ENCODE measurements around the gene TBC1D1.

Gene TBC1D1

DNA sequence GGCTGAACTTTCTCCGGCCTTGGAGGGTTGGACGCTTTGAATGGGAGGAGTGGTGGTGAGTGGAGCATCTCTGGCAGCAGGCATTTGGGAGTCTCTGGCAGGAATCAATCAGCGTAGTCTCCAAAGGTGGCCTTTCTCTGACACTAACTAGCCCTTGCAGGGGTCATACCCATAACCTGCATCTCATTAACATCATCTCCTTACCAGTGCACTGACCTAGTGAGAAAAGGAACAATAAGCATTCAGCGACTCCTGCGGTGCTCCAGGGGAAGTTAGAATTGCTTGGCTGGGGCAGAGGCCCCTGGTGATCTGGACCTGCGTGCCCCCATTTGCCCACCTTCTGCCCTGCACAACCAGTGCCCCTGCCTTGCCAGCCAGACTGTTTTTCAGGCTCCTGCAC is 231.2 kb downstream of the TBC1D1 start:
- no peak for DNase-seq (ENCODE audit: low read depth, low spot score)
- no peaks in the 10 kb centered on the region for H3K9me3 ChIP-seq (ENCODE audit: insufficient read depth, low read length)
- no peak overlapping the region for H3K4me3 ChIP-seq (ENCODE audit: insufficient read length, low read depth)
- H3K9ac ChIP-seq (ENCODE audit: insufficient read length, low read depth), result no peak overlapping the region
- peaks cover 18% of the 10 kb centered on the region for H3K36me3 ChIP-seq (ENCODE audit: insufficient read depth, insufficient read length, low read length)
- no peaks in the 10 kb centered on the region for H3K27me3 ChIP-seq (ENCODE audit: insufficient read depth, insufficient read length)
- TF ChIP-seq ZNF274 (IDR thresholded peaks at IDR 0.05; ENCODE audit: low read depth, low read length), result no peak
- no peak for TF ChIP-seq YY1 (IDR thresholded peaks at IDR 0.05; ENCODE audit: insufficient read depth, insufficient read length)
- TF ChIP-seq SUZ12 (IDR thresholded peaks at IDR 0.05; ENCODE audit: extremely low read depth, insufficient read depth, insufficient read length), result no peak
- peaks cover 3% of the 10 kb centered on the region for H3K4me1 ChIP-seq (ENCODE audit: insufficient read depth, insufficient read length)

DNA sequence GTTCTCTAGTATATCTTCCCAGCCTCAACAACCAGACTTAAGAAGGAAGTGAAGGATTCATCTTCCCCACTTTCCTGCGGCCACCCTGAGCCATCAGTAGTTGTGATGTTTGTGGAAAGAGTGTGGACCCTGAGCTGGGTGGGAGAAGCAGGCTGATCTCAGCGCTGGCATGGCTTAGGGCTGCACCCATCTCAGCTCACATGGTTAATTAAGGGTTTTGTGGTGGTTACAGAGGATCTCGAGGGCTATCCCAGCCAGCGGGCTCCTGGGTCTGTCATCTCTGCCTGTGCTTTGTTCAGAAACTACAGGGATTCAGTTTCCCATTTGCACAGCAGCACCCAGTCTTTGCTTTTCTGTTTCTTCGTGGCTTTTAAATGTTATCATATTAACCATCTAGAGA is 232.7 kb downstream of the TBC1D1 start:
- no peaks in the 10 kb centered on the region for H3K27me3 ChIP-seq (ENCODE audit: insufficient read depth, insufficient read length)
- no peak overlapping the region for H3K4me3 ChIP-seq (ENCODE audit: insufficient read length, low read depth)
- H3K36me3 ChIP-seq (ENCODE audit: insufficient read depth, insufficient read length, low read length), result peaks cover 10% of the 10 kb centered on the region
- no peaks in the 10 kb centered on the region for H3K9me3 ChIP-seq (ENCODE audit: insufficient read depth, low read length)
- no peak overlapping the region for H3K9ac ChIP-seq (ENCODE audit: insufficient read length, low read depth)
- H3K4me1 ChIP-seq (ENCODE audit: insufficient read depth, insufficient read length), result peaks cover 5% of the 10 kb centered on the region
- DNase-seq (ENCODE audit: low read depth, low spot score), result no peak
- TF ChIP-seq ZNF274 (IDR thresholded peaks at IDR 0.05; ENCODE audit: low read depth, low read length), result no peak
- TF ChIP-seq SUZ12 (IDR thresholded peaks at IDR 0.05; ENCODE audit: extremely low read depth, insufficient read depth, insufficient read length), result no peak
- TF ChIP-seq YY1 (IDR thresholded peaks at IDR 0.05; ENCODE audit: insufficient read depth, insufficient read length), result no peak

DNA sequence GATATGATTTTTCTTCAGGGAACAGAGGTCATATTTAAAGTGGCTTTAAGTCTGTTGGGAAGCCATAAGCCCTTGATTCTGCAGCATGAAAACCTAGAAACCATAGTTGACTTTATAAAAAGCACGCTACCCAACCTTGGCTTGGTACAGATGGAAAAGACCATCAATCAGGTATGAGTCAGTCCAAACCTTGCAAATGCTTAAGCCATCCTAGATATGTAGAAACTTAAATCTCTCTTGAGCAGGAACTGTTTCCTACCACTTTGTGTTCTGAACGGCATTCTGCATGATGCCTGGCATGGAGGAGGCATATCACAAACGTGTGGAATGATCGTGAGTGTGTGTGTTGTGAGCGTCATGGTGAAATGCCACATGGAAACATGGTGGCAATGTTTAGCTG is 234.1 kb downstream of the TBC1D1 start:
- H3K9ac ChIP-seq (ENCODE audit: insufficient read length, low read depth), result no peak overlapping the region

DNA sequence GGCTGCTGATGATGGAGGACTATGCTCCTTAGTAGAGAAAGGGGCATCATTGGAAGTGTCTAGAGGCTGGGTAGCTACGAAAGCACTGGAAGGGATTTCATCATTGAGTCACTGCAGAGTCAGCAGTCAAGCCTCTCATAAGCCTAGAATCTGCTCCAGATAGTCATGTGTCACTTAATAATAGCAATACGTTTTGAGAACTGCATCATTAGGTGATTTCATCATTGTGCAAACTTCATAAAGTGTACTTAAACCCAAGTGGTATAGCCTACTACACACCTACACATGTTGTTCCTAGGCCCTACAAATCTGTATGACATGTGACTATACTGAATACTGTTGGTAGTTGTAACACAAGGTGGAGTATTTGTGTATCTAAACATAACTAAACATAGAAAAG is 234.9 kb downstream of the TBC1D1 start:
- Histone ChIP-seq H3K9me3 (ENCODE audit: insufficient read depth, low read length) (no peaks in the 10 kb centered on the region), H3K4me1 (ENCODE audit: insufficient read depth, insufficient read length) (peaks cover 8% of the 10 kb centered on the region), H3K9ac (ENCODE audit: insufficient read length, low read depth) (no peak overlapping the region), H3K4me3 (ENCODE audit: insufficient read length, low read depth) (no peak overlapping the region), H3K27me3 (ENCODE audit: insufficient read depth, insufficient read length) (no peaks in the 10 kb centered on the region), H3K36me3 (ENCODE audit: insufficient read depth, insufficient read length, low read length) (peaks cover 14% of the 10 kb centered on the region)
- DNase-seq (ENCODE audit: low read depth, low spot score), result no peak
- TF ChIP-seq ZNF274 (IDR thresholded peaks at IDR 0.05; ENCODE audit: low read depth, low read length) (no peak), YY1 (IDR thresholded peaks at IDR 0.05; ENCODE audit: insufficient read depth, insufficient read length) (no peak), SUZ12 (IDR thresholded peaks at IDR 0.05; ENCODE audit: extremely low read depth, insufficient read depth, insufficient read length) (no peak)

More for the DNA sequence above, 234.1 kb downstream of the TBC1D1 start:
- DNase-seq (ENCODE audit: low read depth, low spot score), result no peak
- TF ChIP-seq ZNF274 (IDR thresholded peaks at IDR 0.05; ENCODE audit: low read depth, low read length) (no peak), SUZ12 (IDR thresholded peaks at IDR 0.05; ENCODE audit: extremely low read depth, insufficient read depth, insufficient read length) (no peak), YY1 (IDR thresholded peaks at IDR 0.05; ENCODE audit: insufficient read depth, insufficient read length) (no peak)
- Histone ChIP-seq H3K9me3 (ENCODE audit: insufficient read depth, low read length) (no peaks in the 10 kb centered on the region), H3K4me3 (ENCODE audit: insufficient read length, low read depth) (no peak overlapping the region), H3K36me3 (ENCODE audit: insufficient read depth, insufficient read length, low read length) (peaks cover 10% of the 10 kb centered on the region), H3K27me3 (ENCODE audit: insufficient read depth, insufficient read length) (no peaks in the 10 kb centered on the region), H3K4me1 (ENCODE audit: insufficient read depth, insufficient read length) (peaks cover 7% of the 10 kb centered on the region)

DNA sequence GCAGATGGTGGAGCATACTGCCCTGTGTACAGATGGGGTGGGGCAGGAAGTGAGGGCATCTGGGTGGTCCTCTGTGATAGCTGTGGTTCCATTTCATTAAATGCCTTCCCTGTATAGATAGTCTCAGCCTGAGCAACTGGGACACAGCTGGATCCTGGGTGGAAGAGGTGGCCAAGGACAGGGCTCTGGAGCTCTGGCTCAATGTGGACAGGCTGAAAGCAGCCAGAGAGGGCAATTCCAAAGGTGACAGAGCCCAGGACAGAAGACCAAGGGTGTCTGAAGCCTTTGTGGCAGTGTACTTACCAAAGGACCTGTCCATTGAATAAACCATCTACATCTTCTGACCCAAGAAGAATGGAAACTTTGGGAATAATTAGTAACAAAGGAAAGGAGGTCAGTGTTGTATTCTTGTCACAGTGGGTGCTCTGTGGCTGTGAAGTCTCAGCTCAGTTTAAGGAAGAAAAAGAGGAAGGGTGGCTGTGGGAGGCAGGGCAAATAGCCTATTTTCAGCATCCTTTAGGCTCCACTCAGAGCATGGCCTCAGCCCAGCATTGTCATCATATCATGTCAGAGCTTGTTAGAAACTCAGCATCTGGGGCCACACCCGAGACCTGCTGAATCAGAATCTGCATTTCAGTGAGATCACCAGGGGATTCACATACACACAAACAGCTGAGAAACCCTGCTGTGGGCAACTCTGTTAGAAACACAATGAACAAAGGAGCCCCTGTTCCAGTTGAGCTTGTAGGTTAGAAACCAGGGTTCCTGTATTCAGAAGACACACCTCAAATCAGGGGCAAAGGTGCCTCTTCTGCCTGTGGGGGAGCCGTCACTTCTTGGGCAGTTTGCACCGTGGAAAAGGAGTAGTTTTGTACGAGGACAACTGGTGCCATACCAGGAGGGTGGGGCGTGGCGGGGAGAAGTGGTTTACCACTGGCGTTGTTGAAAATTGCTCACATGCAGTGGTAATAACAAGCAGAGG is 237.9 kb downstream of the TBC1D1 start:
- Histone ChIP-seq H3K4me1 (ENCODE audit: insufficient read depth, insufficient read length) (peaks cover 8% of the 10 kb centered on the region), H3K4me3 (ENCODE audit: insufficient read length, low read depth) (no peak overlapping the region), H3K9me3 (ENCODE audit: insufficient read depth, low read length) (no peaks in the 10 kb centered on the region), H3K27me3 (ENCODE audit: insufficient read depth, insufficient read length) (no peaks in the 10 kb centered on the region), H3K36me3 (ENCODE audit: insufficient read depth, insufficient read length, low read length) (peaks cover 22% of the 10 kb centered on the region), H3K9ac (ENCODE audit: insufficient read length, low read depth) (no peak overlapping the region)
- TF ChIP-seq ZNF274 (IDR thresholded peaks at IDR 0.05; ENCODE audit: low read depth, low read length), result no peak
- TF ChIP-seq SUZ12 (IDR thresholded peaks at IDR 0.05; ENCODE audit: extremely low read depth, insufficient read depth, insufficient read length), result no peak
- TF ChIP-seq YY1 (IDR thresholded peaks at IDR 0.05; ENCODE audit: insufficient read depth, insufficient read length), result no peak
- peak; percentile 61 for DNase-seq (ENCODE audit: low read depth, low spot score)

DNA sequence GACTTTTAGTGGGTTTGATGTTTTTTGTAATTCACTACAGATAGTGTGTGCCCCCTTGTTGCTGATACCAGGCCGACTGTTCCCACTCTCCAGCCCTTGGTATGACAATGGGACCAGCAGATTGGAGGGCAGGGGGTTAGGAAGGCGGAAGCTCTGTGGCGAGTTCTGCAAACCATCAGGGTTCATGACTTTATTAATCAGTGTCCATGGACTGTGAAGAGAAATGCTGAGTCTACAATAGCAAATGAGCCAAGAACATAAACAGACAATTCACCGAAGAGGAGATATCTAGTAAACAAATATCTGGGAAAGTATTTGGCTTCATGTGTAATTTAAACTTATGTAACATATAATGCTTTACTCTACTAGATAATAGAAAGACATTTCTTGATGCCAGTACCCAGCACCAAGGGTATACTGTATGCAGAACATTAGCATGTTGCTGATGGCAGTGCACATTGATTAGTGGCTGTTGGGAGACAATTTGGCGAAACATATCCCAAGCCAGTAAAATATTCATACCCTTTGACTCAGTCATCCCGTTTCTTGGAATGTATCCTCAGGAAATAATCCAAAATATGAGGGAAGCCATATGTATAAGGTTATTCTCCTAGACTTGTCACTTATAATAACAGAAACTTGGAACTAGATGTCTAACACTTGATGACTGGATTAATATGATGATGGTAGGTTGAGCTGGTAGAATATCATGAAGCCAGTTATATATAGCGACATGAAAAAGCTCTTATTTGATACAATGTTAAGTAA is 238.8 kb downstream of the TBC1D1 start:
- H3K27me3 ChIP-seq (ENCODE audit: insufficient read depth, insufficient read length), result no peaks in the 10 kb centered on the region
- H3K4me1 ChIP-seq (ENCODE audit: insufficient read depth, insufficient read length), result peaks cover 8% of the 10 kb centered on the region
- no peaks in the 10 kb centered on the region for H3K9me3 ChIP-seq (ENCODE audit: insufficient read depth, low read length)
- TF ChIP-seq ZNF274 (IDR thresholded peaks at IDR 0.05; ENCODE audit: low read depth, low read length) (no peak), SUZ12 (IDR thresholded peaks at IDR 0.05; ENCODE audit: extremely low read depth, insufficient read depth, insufficient read length) (no peak), YY1 (IDR thresholded peaks at IDR 0.05; ENCODE audit: insufficient read depth, insufficient read length) (no peak)
- DNase-seq (ENCODE audit: low read depth, low spot score), result no peak
- H3K4me3 ChIP-seq (ENCODE audit: insufficient read length, low read depth), result peak overlapping the region; percentile 3
- peaks cover 29% of the 10 kb centered on the region for H3K36me3 ChIP-seq (ENCODE audit: insufficient read depth, insufficient read length, low read length)
- H3K9ac ChIP-seq (ENCODE audit: insufficient read length, low read depth), result no peak overlapping the region

DNA sequence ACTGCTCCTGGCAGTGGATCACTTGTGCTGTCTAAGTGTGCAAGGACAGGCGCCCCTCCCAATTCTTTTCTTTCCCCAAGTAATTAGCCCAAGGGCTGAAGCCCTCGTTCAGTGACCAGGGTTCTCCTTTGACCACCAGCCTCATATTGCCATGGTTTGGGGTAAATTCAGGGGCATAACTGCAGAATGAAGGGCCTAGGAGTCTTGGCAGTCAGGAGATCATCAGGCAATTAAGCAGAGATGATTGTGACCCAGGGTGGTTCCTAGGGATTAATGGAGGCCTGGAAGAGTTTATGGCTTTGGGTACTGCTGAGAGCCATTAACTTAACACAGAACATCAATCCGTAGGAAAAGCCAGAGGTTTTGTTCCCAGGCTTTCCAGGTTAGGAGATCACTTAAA is 240.0 kb downstream of the TBC1D1 start:
- Histone ChIP-seq H3K4me3 (ENCODE audit: insufficient read length, low read depth) (no peak overlapping the region), H3K36me3 (ENCODE audit: insufficient read depth, insufficient read length, low read length) (peaks cover 27% of the 10 kb centered on the region), H3K9ac (ENCODE audit: insufficient read length, low read depth) (no peak overlapping the region), H3K4me1 (ENCODE audit: insufficient read depth, insufficient read length) (peaks cover 8% of the 10 kb centered on the region), H3K9me3 (ENCODE audit: insufficient read depth, low read length) (no peaks in the 10 kb centered on the region), H3K27me3 (ENCODE audit: insufficient read depth, insufficient read length) (no peaks in the 10 kb centered on the region)
- DNase-seq (ENCODE audit: low read depth, low spot score), result no peak
- no peak for TF ChIP-seq SUZ12 (IDR thresholded peaks at IDR 0.05; ENCODE audit: extremely low read depth, insufficient read depth, insufficient read length)
- no peak for TF ChIP-seq ZNF274 (IDR thresholded peaks at IDR 0.05; ENCODE audit: low read depth, low read length)
- TF ChIP-seq YY1 (IDR thresholded peaks at IDR 0.05; ENCODE audit: insufficient read depth, insufficient read length), result no peak
